Peyer's patch (tissue), 4 donors: ENCODE measurements around the gene SNRPD2. TPM values are rescaled to one million over a fixed set of nuclear protein-coding genes. Genes with fewer than 3 reads are reported as not detected.

Source experiments
- DNase-seq, 3 donors: peaks; one replicate each; pipeline ENCODE4 v3.0.0-alpha.2; 2017 to 2019
- H3K27ac ChIP-seq, 4 donors: fragments of 200-600 bp; sonication (generic); one replicate each; pipeline ENCODE4 v1.5.1; 2016 to 2019
- H3K27me3 ChIP-seq, 2 donors: fragments of 200-600 bp; sonication (generic); one replicate each; pipeline ENCODE4 v1.5.1; 2019
- H3K36me3 ChIP-seq, 3 donors: fragments of 200-600 bp; sonication (generic); one replicate each; pipeline ENCODE4 v1.5.1; 2016 to 2019
- H3K4me1 ChIP-seq, 4 donors: fragments of 200-600 bp; sonication (generic); one replicate each; pipeline ENCODE4 v1.5.1; 2016 to 2019
- H3K4me3 ChIP-seq, 4 donors: fragments of 200-600 bp; sonication (generic); 1 replicate in 3 of 4; 2 replicates in 1 of 4; pipeline ENCODE4 v1.5.1; 2016 to 2019; ENCODE audit warnings: mild to moderate bottlenecking in 1 of 4
- H3K9me3 ChIP-seq, 4 donors: fragments of 200-600 bp; sonication (generic); one replicate each; pipeline ENCODE4 v1.5.1; 2016 to 2019; ENCODE audit warnings: mild to moderate bottlenecking in 1 of 4
- CTCF ChIP-seq, 6 experiments: fragments of 450-650 bp in 4 of 6; fragments of 200-600 bp in 2 of 6; sonication (generic) in 1 of 6; IDR thresholded peaks; one replicate each; pipeline ENCODE4 v1.5.1; 2017 to 2019; ENCODE audit warnings: antibody characterized with exemption in 6 of 6, mild to moderate bottlenecking in 3 of 6, moderate library complexity in 1 of 6
- POLR2A ChIP-seq, 2 donors: fragments of 450-650 bp; IDR thresholded peaks; one replicate each; pipeline ENCODE4 v1.5.1; 2017; ENCODE audit warnings: antibody characterized with exemption in 2 of 2, mild to moderate bottlenecking in 2 of 2, moderate library complexity in 2 of 2
- total RNA-seq, 4 donors: library from RNA; depleted of rRNA; stranded (reverse); fragments of >200 nt; gene quantifications; one replicate each; pipeline ENCODE4 v1.1.0, GENCODE V29; 2016

The SNRPD2 gene
- 10 to 100 TPM; 47.3 to 86.2 (median 67.3) TPM for total RNA-seq

- DNase-seq, result peak; percentile 93 to 97 (median 95)
- no peaks in the 10 kb centered on the region for H3K27me3 ChIP-seq
- peak within 1 kb of the TSS; percentile 86 to 92 (median 88) for H3K27ac ChIP-seq
- no peaks in the 10 kb centered on the region for H3K9me3 ChIP-seq
- H3K4me1 ChIP-seq, result peaks cover 0 to 9% (median 5%) of the 10 kb centered on the region in 4 donors
- peak within 1 kb of the TSS; percentile 67 to 84 (median 72) for H3K4me3 ChIP-seq
- TF ChIP-seq CTCF (IDR thresholded peaks at IDR 0.05), result peak in 1 of 6 experiments; percentile 2
- TF ChIP-seq POLR2A (IDR thresholded peaks at IDR 0.05), result peak; percentile 62 to 72
- H3K36me3 ChIP-seq, result peaks cover 0 to 40% (median 0%) of the 10 kb centered on the region in 3 donors
These were observed at the start of gene SNRPD2 for GRCh38 chr19:45691516-45692186. Gene SNRPD2, minus strand, starts transcription at chr19:45691953. Its CDS starts 65 bp downstream, at chr19:45691888.

DNA sequence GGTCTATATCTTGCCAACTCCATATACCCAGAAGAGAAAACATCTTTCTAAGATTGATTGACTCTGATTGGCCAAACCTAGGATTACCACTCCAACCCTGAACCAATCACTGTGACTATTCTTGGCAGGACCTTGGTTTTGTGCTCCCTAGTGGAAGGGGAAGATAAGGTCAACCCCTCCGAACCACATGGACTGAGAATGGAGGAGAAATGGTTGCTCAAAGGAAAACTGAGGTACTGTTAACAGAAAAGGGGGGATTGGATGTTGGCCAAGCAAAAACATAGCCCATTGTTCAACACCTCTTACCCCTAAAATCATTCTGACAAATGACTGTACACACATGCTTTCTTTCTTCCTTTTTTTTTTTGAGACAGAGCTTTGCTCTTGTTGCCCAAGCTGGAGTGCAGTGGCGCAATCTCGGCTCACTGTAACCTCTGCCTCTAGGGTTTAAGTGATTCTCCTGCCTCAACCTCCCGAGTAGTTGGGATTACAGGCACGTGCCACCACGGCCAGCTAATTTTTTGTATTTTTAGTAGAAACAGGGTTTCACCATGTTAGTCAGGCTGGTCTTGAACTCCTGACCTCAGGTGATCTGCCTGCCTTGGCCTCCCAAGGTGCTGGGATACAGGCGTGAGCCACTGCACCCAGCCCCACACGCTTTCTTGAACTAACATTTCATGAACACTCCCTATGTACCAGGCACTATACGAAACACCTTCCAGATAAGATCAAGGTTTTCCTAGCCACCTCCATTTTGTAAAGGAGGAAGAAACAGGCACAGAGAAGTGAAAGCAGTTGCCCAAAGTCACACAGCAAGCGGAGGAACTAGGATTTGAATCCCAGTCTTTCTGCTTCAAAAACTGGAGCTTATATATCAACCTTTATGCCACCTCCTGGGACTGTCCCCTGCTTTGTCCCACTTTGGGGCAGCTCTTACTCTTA lies 48.0 kb upstream of the SNRPD2 start:
- Histone ChIP-seq H3K4me3 (no peak overlapping the region), H3K4me1 (no peaks in the 10 kb centered on the region), H3K9me3 (no peaks in the 10 kb centered on the region), H3K27me3 (no peaks in the 10 kb centered on the region), H3K27ac (no peak overlapping the region), H3K36me3 (no peaks in the 10 kb centered on the region)
- no peak for TF ChIP-seq CTCF (IDR thresholded peaks at IDR 0.05)
- no peak for TF ChIP-seq POLR2A (IDR thresholded peaks at IDR 0.05)
- no peak for DNase-seq

GRCh38 chr19:45733160-45733810 lies 41.5 kb upstream of the SNRPD2 start, which contains the start of gene MEIOSIN:
Gene MEIOSIN, plus strand, starts transcription at chr19:45733439. Its CDS starts 1,938 bp downstream, at chr19:45735377.
- DNase-seq, result no peak
- no peak for TF ChIP-seq POLR2A (IDR thresholded peaks at IDR 0.05)
- TF ChIP-seq CTCF (IDR thresholded peaks at IDR 0.05), result no peak
- no peak within 1 kb of the TSS for H3K27ac ChIP-seq

GRCh38 chr19:45730368-45731288 lies 38.9 kb upstream of the SNRPD2 start, which contains the start of gene FBXO46:
Gene FBXO46, minus strand, starts transcription at chr19:45730896. Its CDS starts 17,401 bp downstream, at chr19:45713495.
- DNase-seq, result peak; percentile 95 to 98 (median 96)
- H3K27ac ChIP-seq, result peak within 1 kb of the TSS; percentile 47 to 78 (median 78)
- H3K27me3 ChIP-seq, result no peaks in the 10 kb centered on the region
- no peaks in the 10 kb centered on the region for H3K9me3 ChIP-seq
- H3K4me3 ChIP-seq, result peak within 1 kb of the TSS; percentile 74 to 89 (median 76)
- H3K4me1 ChIP-seq, result peaks cover 0 to 19% (median 5%) of the 10 kb centered on the region in 4 donors
- TF ChIP-seq POLR2A (IDR thresholded peaks at IDR 0.05) (peak; percentile 64 to 88), CTCF (IDR thresholded peaks at IDR 0.05) (peak in 1 of 6 experiments; percentile 2)
- peaks cover 0 to 3% (median 0%) of the 10 kb centered on the region in 3 donors for H3K36me3 ChIP-seq

More at GRCh38 chr19:45733160-45733810, 41.5 kb upstream of the SNRPD2 start, which contains the start of gene MEIOSIN:
- Histone ChIP-seq H3K27me3 (no peaks in the 10 kb centered on the region), H3K9me3 (no peaks in the 10 kb centered on the region), H3K36me3 (no peaks in the 10 kb centered on the region), H3K4me3 (no peak within 1 kb of the TSS), H3K4me1 (peaks cover 0 to 13% (median 5%) of the 10 kb centered on the region in 4 donors)
